Stomach (tissue), 19 donors: ENCODE measurements around the gene BZW1. TPM values are rescaled to one million over a fixed set of nuclear protein-coding genes. Genes with fewer than 3 reads are reported as not detected.

Source experiments
- DNase-seq, 2 donors: peaks; one replicate each; pipeline versions ENCODE4 v3.0.0 to v3.0.0-alpha.2; 2013 to 2019
- H3K27ac ChIP-seq, 5 donors: fragments of 200-600 bp in 4 of 5; sonication (generic) in 4 of 5; one replicate each; pipeline ENCODE4 v1.5.1; 2013 to 2019; ENCODE audit warnings: mild to moderate bottlenecking in 1 of 5, moderate library complexity in 1 of 5
- H3K27me3 ChIP-seq, 3 donors: fragments of 200-600 bp; sonication (generic); one replicate each; pipeline ENCODE4 v1.5.1; 2017 to 2019; ENCODE audit warnings: mixed run types in 1 of 3
- H3K36me3 ChIP-seq, 4 donors: fragments of 200-600 bp; sonication (generic); 1 replicate in 3 of 4; 2 replicates in 1 of 4; pipeline ENCODE4 v1.5.1; 2016 to 2019
- H3K4me1 ChIP-seq, 4 donors: fragments of 200-600 bp; sonication (generic); one replicate each; pipeline ENCODE4 v1.5.1; 2016 to 2019
- H3K4me3 ChIP-seq, 4 donors: fragments of 200-600 bp; sonication (generic) in 3 of 4; one replicate each; pipeline ENCODE4 v1.5.1; 2016 to 2019; ENCODE audit warnings: mild to moderate bottlenecking in 1 of 4
- H3K9me3 ChIP-seq, 4 donors: fragments of 200-600 bp; sonication (generic); one replicate each; pipeline ENCODE4 v1.5.1; 2016 to 2019
- CTCF ChIP-seq, 7 experiments: fragments of 450-650 bp in 4 of 7; fragments of 200-600 bp in 3 of 7; sonication (generic) in 3 of 7; IDR thresholded peaks; one replicate each; pipeline ENCODE4 v1.5.1; 2016 to 2019; ENCODE audit warnings: antibody characterized with exemption in 7 of 7, control low read depth in 2 of 7, mild to moderate bottlenecking in 1 of 7
- EP300 ChIP-seq: sonication (generic); formaldehyde crosslinking; IDR thresholded peaks from one replicate; pipeline ENCODE4 v1.6.1; 2017; ENCODE audit warnings: antibody characterized with exemption
- POLR2A ChIP-seq, 4 donors: fragments of 450-650 bp; IDR thresholded peaks; one replicate each; pipeline ENCODE4 v1.6.1; 2016; ENCODE audit warnings: antibody characterized with exemption in 4 of 4, control low read depth in 2 of 4, mild to moderate bottlenecking in 1 of 4, moderate library complexity in 1 of 4
- POLR2AphosphoS5 ChIP-seq, 3 donors: sonication (generic); formaldehyde crosslinking; IDR thresholded peaks; one replicate each; pipeline ENCODE4 v1.6.1; 2016; ENCODE audit warnings: antibody characterized with exemption in 3 of 3
- WGBS, 5 donors: extraction: QIAGEN DNeasy Blood & Tissue Kit in 3 of 5; methylation state at CpG; one replicate each; pipeline versions ENCODE4 v1.1.5 to v1.1.7; 2013 to 2018; 5-methylcytosine and 5-hydroxymethylcytosine counted together
- intact Hi-C: fragments of 100-400 bp; cut with DNase I; formaldehyde crosslinking; loops from one replicate; pipeline ENCODE4 v1.15.1; 2023; ENCODE audit warnings: low total_unique reads
- long read RNA-seq, 10 donors: transcript quantifications; one replicate each; lab custom pipeline, GENCODE V29; 2026
- polyA plus RNA-seq, 3 donors: library from polyadenylated mRNA; stranded (reverse); fragments of 200-250 nt; gene quantifications; one replicate each; pipeline ENCODE4 v1.2.3, GENCODE V29; 2013
- total RNA-seq, 5 donors: library from RNA; depleted of rRNA; stranded (reverse); fragments of >200 nt; gene quantifications; one replicate each; pipeline versions ENCODE4 v1.1.0 to v1.2.3, GENCODE V29; 2014 to 2016
- donor health status: healthy with polysubstance abuse.
- donor health status: Bipolar disorder and iron deficiency.
- donor health status: healthy.

BZW1 gene
- 100 to 1,000 TPM in 4 of 5 donors, 10 to 100 TPM in 1; 32.4 to 530 (median 197) TPM for total RNA-seq
- 10 to 100 TPM; 31.0 to 88.6 (median 84.7) TPM for polyA plus RNA-seq
- long read RNA-seq, donor 1, full-length matches to known transcripts, result 4 of 4 reads
- long read RNA-seq, donor 1, partial matches to known transcripts, result 0 of 4 reads
- long read RNA-seq, donor 1, other reads (novel, unspliced or antisense), result 0 of 4 reads
- long read RNA-seq, donor 2, full-length matches to known transcripts, result 23 of 23 reads
- long read RNA-seq, donor 2, partial matches to known transcripts, result 0 of 23 reads
- long read RNA-seq, donor 2, other reads (novel, unspliced or antisense), result 0 of 23 reads
- long read RNA-seq, donor 3, full-length matches to known transcripts, result 17 of 17 reads
- long read RNA-seq, donor 3, partial matches to known transcripts, result 0 of 17 reads
- long read RNA-seq, donor 3, other reads (novel, unspliced or antisense), result 0 of 17 reads
- long read RNA-seq, donor 4, full-length matches to known transcripts, result 3 of 3 reads
- long read RNA-seq, donor 4, partial matches to known transcripts, result 0 of 3 reads
- long read RNA-seq, donor 4, other reads (novel, unspliced or antisense), result 0 of 3 reads
- long read RNA-seq, donor 5, full-length matches to known transcripts, result 36 of 46 reads
- long read RNA-seq, donor 5, partial matches to known transcripts, result 10 of 46 reads
- long read RNA-seq, donor 5, other reads (novel, unspliced or antisense), result 0 of 46 reads
- long read RNA-seq, donor 6, result 0 reads
- long read RNA-seq, donor 7, full-length matches to known transcripts, result 40 of 40 reads
- long read RNA-seq, donor 7, partial matches to known transcripts, result 0 of 40 reads
- long read RNA-seq, donor 7, other reads (novel, unspliced or antisense), result 0 of 40 reads
- long read RNA-seq, donor 8, full-length matches to known transcripts, result 28 of 33 reads
- long read RNA-seq, donor 8, partial matches to known transcripts, result 5 of 33 reads
- long read RNA-seq, donor 8, other reads (novel, unspliced or antisense), result 0 of 33 reads
- long read RNA-seq, donor 9, full-length matches to known transcripts, result 20 of 135 reads
- long read RNA-seq, donor 9, partial matches to known transcripts, result 82 of 135 reads
- long read RNA-seq, donor 9, other reads (novel, unspliced or antisense), result 33 of 135 reads
- long read RNA-seq, donor 10, full-length matches to known transcripts, result 9 of 9 reads
- long read RNA-seq, donor 10, partial matches to known transcripts, result 0 of 9 reads
- long read RNA-seq, donor 10, other reads (novel, unspliced or antisense), result 0 of 9 reads

- peak; percentile 96 to 98 for DNase-seq
- Histone ChIP-seq H3K4me3 (peak within 1 kb of the TSS; percentile 81 to 100 (median 94)), H3K27me3 (no peaks in the 10 kb centered on the region), H3K4me1 (peaks cover 21 to 54% (median 46%) of the 10 kb centered on the region in 4 donors), H3K27ac (peak within 1 kb of the TSS; percentile 99 to 100 (median 99)), H3K36me3 (peaks cover 21 to 34% (median 29%) of the 10 kb centered on the region in 4 donors), H3K9me3 (no peaks in the 10 kb centered on the region)
- TF ChIP-seq EP300 (no peak), POLR2AphosphoS5 (IDR thresholded peaks at IDR 0.05) (peak; percentile 74 to 98 (median 98)), CTCF (IDR thresholded peaks at IDR 0.05) (no peak), POLR2A (IDR thresholded peaks at IDR 0.05) (peak in 2 of 4 donors; percentile 84 to 96)
- intact Hi-C loops, result loop anchor here (10.0 kb wide), 1 partner anchor 97 kb away; no protein-coding TSS in a partner anchor
- 0 to 1% (median 1%) methylated on average over 21 to 75 of the region's 75 CpGs for WGBS, 5 donors
These were observed at the start of gene BZW1 for GRCh38 chr2:200811333-200812121. Gene BZW1 (plus strand): TSS chr2:200811910. CDS start chr2:200813218, 1,308 bp downstream.

- Histone ChIP-seq H3K27ac (no peak overlapping the region), H3K9me3 (no peaks in the 10 kb centered on the region), H3K36me3 (no peaks in the 10 kb centered on the region), H3K4me1 (peaks cover 0 to 34% (median 2%) of the 10 kb centered on the region in 4 donors), H3K27me3 (no peaks in the 10 kb centered on the region), H3K4me3 (no peak overlapping the region)
- intact Hi-C loops, result no loop called here
- no peak for DNase-seq
- no peak for TF ChIP-seq POLR2AphosphoS5 (IDR thresholded peaks at IDR 0.05)
- TF ChIP-seq EP300, result no peak
- TF ChIP-seq POLR2A (IDR thresholded peaks at IDR 0.05), result no peak
- TF ChIP-seq CTCF (IDR thresholded peaks at IDR 0.05), result no peak
- 82 to 95% (median 93%) methylated on average over 4 of the region's 4 CpGs for WGBS, 5 donors
These were observed 49.6 kb upstream of the BZW1 start for GRCh38 chr2:200762127-200762526.

DNA sequence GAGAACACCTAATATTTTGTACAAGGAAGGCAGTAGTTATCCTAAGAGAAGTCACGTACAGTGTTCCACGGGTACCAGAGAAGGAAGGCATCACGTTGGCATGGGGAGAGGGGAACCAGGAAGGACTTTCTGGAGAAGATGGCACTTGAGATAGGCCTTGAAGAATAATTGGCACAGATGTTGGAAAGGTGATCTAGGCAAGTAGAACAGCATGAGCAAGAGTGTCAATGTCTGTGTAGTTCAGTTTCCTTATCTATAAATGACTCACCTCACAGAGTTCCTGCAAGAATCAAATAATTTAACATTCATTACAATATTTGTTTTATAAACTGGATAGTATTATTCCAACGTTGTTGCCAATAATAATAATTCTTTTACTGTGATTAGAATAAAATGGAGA is 48.3 kb upstream of the BZW1 start:
- 53 to 68% (median 66%) methylated on average over 4 of the region's 4 CpGs for WGBS, 5 donors
- H3K27me3 ChIP-seq, result no peaks in the 10 kb centered on the region
- H3K4me1 ChIP-seq, result peaks cover 0 to 34% (median 2%) of the 10 kb centered on the region in 4 donors
- TF ChIP-seq EP300 (no peak), CTCF (IDR thresholded peaks at IDR 0.05) (no peak), POLR2AphosphoS5 (IDR thresholded peaks at IDR 0.05) (no peak), POLR2A (IDR thresholded peaks at IDR 0.05) (no peak)
- H3K36me3 ChIP-seq, result no peaks in the 10 kb centered on the region
- DNase-seq, result no peak
- H3K9me3 ChIP-seq, result no peaks in the 10 kb centered on the region
- intact Hi-C loops, result no loop called here
- H3K4me3 ChIP-seq, result no peak overlapping the region
- no peak overlapping the region for H3K27ac ChIP-seq
